Neural cell (in vitro differentiated cells): ENCODE results near the gene MN1. TPM values are rescaled to one million over a fixed set of nuclear protein-coding genes. Genes with fewer than 3 reads are reported as not detected.

Experiments
- H2AFZ ChIP-seq: fragments of 200-600, 300-800 bp; sonication (generic), shearing (Covaris generic); 2 replicates; pipeline ENCODE4 v1.6.0; 2014; ENCODE audit warnings: low read depth, mild to moderate bottlenecking, antibody characterized with exemption, low read length, moderate library complexity
- H3F3A ChIP-seq: fragments of 200-600 bp; shearing (Covaris generic); 2 replicates; pipeline ENCODE4 v1.6.1; 2016; ENCODE audit warnings: mild to moderate bottlenecking, moderate library complexity, mixed read lengths, antibody characterized with exemption, low read length; ENCODE audit not compliant: insufficient read depth, poor library complexity, severe bottlenecking
- H3K27ac ChIP-seq: fragments of 200-600, 300-800 bp; sonication (generic), shearing (Covaris generic); 2 replicates; pipeline ENCODE4 v1.5.1; 2014; ENCODE audit warnings: mild to moderate bottlenecking, low read length, moderate library complexity
- H3K27me3 ChIP-seq: fragments of 300-800, 200-600 bp; sonication (generic), shearing (Covaris generic); 2 replicates; pipeline ENCODE4 v1.6.0; 2014; ENCODE audit warnings: mild to moderate bottlenecking, low read depth, low read length, moderate library complexity; ENCODE audit not compliant: insufficient read depth
- H3K36me3 ChIP-seq: fragments of 300-800, 200-600 bp; sonication (generic), shearing (Covaris generic); 2 replicates; pipeline ENCODE4 v1.5.1; 2014; ENCODE audit warnings: mild to moderate bottlenecking, antibody characterized with exemption, low read length, moderate library complexity; ENCODE audit not compliant: insufficient read depth
- H3K4me2 ChIP-seq: fragments of 300-800, 200-600 bp; sonication (generic), shearing (Covaris generic); 2 replicates; pipeline ENCODE4 v1.6.0; 2014; ENCODE audit warnings: mild to moderate bottlenecking, low read length
- H3K4me3 ChIP-seq: fragments of 300-800, 200-600 bp; sonication (generic), shearing (Covaris generic); 2 replicates; pipeline ENCODE4 v1.5.1; 2014; ENCODE audit warnings: mild to moderate bottlenecking, low read length, moderate library complexity
- H3K79me2 ChIP-seq: fragments of 200-600 bp; shearing (Covaris generic); replicated peaks from 2 replicates; pipeline ENCODE4 v1.6.0; 2014; ENCODE audit warnings: mild to moderate bottlenecking, low read length, moderate library complexity; ENCODE audit not compliant: insufficient read depth
- H3K9ac ChIP-seq: fragments of 300-800, 200-600 bp; sonication (generic), shearing (Covaris generic); 2 replicates; pipeline ENCODE4 v1.6.1; 2016; ENCODE audit warnings: mild to moderate bottlenecking, low read length, mixed read lengths
- H3K9me2 ChIP-seq: fragments of 200-600 bp; shearing (Covaris generic); 2 replicates; pipeline ENCODE4 v1.6.1; 2016; ENCODE audit warnings: mild to moderate bottlenecking, low read length, mixed read lengths; ENCODE audit not compliant: insufficient read depth
- H3K9me3 ChIP-seq: fragments of 200-600, 300-800 bp; sonication (generic), shearing (Covaris generic); 2 replicates; pipeline ENCODE4 v1.6.1; 2016; ENCODE audit warnings: mild to moderate bottlenecking, mixed run types, low read length, moderate library complexity, mixed read lengths
- H4K20me1 ChIP-seq: fragments of 200-600 bp; shearing (Covaris generic); 2 replicates; pipeline ENCODE4 v1.6.1; 2016; ENCODE audit warnings: mild to moderate bottlenecking, mixed run types; ENCODE audit not compliant: insufficient read depth
- EP300 ChIP-seq: fragments of 450-650 bp; conservative IDR thresholded peaks from 2 replicates; pipeline ENCODE4 v1.6.1; 2014; ENCODE audit warnings: antibody characterized with exemption, mild to moderate bottlenecking, moderate library complexity; ENCODE audit not compliant: poor library complexity, severe bottlenecking
- EZH2 ChIP-seq: fragments of 200-600, 300-800 bp; shearing (Covaris generic), sonication (generic); IDR thresholded peaks from 2 replicates; pipeline ENCODE4 v1.6.1; 2014; ENCODE audit warnings: antibody characterized with exemption, low read length, borderline replicate concordance, mild to moderate bottlenecking; ENCODE audit not compliant: insufficient read depth, poor library complexity, severe bottlenecking
- MXI1 ChIP-seq: fragments of 450-650 bp; conservative IDR thresholded peaks from 2 replicates; pipeline ENCODE4 v1.6.1; 2014; ENCODE audit warnings: antibody characterized with exemption, mild to moderate bottlenecking; ENCODE audit not compliant: poor library complexity, severe bottlenecking
- POLR2AphosphoS5 ChIP-seq: IDR thresholded peaks from 2 replicates; pipeline ENCODE4 v1.6.1; 2012
- RAD21 ChIP-seq: fragments of 450-650 bp; conservative IDR thresholded peaks from 2 replicates; pipeline ENCODE4 v1.6.1; 2014; ENCODE audit warnings: antibody characterized with exemption, mild to moderate bottlenecking, moderate library complexity
- SMC3 ChIP-seq: fragments of 450-650 bp; conservative IDR thresholded peaks from 2 replicates; pipeline ENCODE4 v1.6.1; 2014; ENCODE audit warnings: antibody characterized with exemption, mild to moderate bottlenecking, moderate library complexity; ENCODE audit not compliant: poor library complexity
- TAF1 ChIP-seq: IDR thresholded peaks from 2 replicates; pipeline ENCODE4 v1.6.1; 2012; ENCODE audit warnings: low read depth
- polyA plus RNA-seq: library from polyadenylated mRNA; depleted of rRNA; stranded (reverse); fragments of >200 nt; gene quantifications from 2 replicates; pipeline ENCODE4 v1.2.3, GENCODE V29; 2014
- TF ChIP-seq, protein P1 (sequence below): fragments of 450-650 bp; IDR thresholded peaks from 2 replicates; pipeline ENCODE4 v1.5.1; 2014; ENCODE audit warnings: antibody characterized with exemption, mild to moderate bottlenecking, moderate library complexity; ENCODE audit not compliant: poor library complexity, severe bottlenecking
- TF ChIP-seq, protein P2 (sequence below): IDR thresholded peaks from 2 replicates; pipeline ENCODE4 v1.6.1; 2012; ENCODE audit warnings: borderline replicate concordance

The MN1 gene
- polyA plus RNA-seq, 1 donor from 2014 or later, result 7.3 TPM

DNA sequence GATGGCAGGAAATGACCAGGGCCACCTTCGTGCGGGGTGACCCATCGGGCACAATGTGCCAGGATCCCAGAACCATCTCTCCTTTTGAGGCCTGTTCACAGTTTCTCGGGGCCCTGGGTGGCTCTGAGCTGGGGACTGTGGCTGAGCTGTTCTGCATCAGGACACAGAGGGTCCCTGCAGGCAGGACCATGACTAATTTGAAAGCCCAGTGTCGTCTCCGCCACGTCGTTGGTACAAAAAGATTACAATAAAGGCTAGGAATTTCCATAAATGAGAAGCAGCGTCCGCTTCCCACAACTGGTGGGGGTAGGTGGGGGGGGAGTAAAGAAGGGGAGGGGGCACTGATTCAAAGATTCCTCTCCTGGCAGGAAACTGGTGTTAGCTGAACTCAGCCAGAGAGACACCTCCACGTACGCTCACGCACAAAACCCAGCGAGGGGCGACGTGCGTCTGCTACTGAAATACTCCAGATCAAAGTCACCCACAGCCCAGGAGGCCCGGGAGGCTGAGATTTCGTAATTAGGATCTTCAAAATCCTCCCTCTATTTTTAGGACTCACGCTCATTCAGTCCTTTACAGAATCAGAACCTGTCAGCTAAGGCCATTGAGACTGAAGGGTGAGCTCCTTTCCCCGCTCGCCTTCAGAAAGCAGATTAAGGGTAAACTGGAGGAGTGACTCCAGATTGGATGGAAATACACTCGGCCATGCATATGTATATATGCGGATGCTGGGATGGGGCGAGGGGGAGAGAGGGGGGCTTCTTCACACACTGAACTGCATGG is 11.0 kb downstream of the MN1 start:
- H3K27ac ChIP-seq, result peak overlapping the region; percentile 59

DNA sequence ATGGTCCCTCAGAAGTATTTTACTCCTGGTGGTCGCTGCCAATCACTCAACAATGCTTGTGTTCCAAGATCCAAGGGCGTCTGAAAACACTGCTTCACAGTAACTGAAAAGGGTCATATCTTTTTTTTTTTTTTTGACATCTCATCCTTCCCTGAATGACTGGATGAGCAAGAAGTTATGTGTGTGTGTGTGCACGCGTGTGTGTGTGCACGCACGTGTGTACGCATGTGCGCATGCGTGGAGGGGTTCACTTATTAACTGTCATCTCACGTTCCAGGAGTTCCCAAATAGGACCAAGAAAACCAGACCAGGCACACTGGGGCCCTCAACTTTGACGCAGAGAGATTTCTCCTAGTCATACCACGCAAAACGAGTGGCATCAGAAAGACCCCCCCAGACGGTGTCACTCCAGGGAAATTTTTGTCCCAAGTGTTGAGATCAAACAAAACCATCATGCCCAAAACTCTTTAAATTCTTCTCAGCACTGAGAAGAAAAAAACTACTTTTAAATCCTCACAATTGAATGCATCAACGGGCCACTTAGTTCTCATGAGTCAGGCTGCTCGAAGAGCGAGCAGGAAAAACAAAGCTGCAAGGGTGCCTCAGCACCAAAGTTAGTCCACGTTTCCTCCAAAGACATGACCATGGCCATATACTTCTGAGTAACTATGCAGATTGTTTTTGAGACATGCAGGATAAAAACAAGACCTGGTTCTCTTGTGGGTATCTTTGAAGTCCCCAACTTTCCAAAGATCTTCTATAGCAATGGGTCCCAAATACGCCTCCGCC is 12.9 kb downstream of the MN1 start:
- Histone ChIP-seq H3K36me3 (no peaks in the 10 kb centered on the region), H3K9ac (no peak overlapping the region), H3K27me3 (no peaks in the 10 kb centered on the region), H3K27ac (no peak overlapping the region), H3K4me2 (no peak overlapping the region), H2AFZ (no peak overlapping the region), H3K4me3 (no peak overlapping the region), H3K79me2 (peaks cover 97% of the 10 kb centered on the region), H3K9me3 (no peaks in the 10 kb centered on the region), H4K20me1 (peaks cover 10% of the 10 kb centered on the region), H3K9me2 (no peaks in the 10 kb centered on the region), H3F3A (peaks cover 3% of the 10 kb centered on the region)
- TF ChIP-seq MXI1 (no peak), TAF1 (no peak), EP300 (no peak), EZH2 (no peak), RAD21 (no peak)
- TF ChIP-seq, protein P1, sequence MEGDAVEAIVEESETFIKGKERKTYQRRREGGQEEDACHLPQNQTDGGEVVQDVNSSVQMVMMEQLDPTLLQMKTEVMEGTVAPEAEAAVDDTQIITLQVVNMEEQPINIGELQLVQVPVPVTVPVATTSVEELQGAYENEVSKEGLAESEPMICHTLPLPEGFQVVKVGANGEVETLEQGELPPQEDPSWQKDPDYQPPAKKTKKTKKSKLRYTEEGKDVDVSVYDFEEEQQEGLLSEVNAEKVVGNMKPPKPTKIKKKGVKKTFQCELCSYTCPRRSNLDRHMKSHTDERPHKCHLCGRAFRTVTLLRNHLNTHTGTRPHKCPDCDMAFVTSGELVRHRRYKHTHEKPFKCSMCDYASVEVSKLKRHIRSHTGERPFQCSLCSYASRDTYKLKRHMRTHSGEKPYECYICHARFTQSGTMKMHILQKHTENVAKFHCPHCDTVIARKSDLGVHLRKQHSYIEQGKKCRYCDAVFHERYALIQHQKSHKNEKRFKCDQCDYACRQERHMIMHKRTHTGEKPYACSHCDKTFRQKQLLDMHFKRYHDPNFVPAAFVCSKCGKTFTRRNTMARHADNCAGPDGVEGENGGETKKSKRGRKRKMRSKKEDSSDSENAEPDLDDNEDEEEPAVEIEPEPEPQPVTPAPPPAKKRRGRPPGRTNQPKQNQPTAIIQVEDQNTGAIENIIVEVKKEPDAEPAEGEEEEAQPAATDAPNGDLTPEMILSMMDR, result no peak
- TF ChIP-seq, protein P2, sequence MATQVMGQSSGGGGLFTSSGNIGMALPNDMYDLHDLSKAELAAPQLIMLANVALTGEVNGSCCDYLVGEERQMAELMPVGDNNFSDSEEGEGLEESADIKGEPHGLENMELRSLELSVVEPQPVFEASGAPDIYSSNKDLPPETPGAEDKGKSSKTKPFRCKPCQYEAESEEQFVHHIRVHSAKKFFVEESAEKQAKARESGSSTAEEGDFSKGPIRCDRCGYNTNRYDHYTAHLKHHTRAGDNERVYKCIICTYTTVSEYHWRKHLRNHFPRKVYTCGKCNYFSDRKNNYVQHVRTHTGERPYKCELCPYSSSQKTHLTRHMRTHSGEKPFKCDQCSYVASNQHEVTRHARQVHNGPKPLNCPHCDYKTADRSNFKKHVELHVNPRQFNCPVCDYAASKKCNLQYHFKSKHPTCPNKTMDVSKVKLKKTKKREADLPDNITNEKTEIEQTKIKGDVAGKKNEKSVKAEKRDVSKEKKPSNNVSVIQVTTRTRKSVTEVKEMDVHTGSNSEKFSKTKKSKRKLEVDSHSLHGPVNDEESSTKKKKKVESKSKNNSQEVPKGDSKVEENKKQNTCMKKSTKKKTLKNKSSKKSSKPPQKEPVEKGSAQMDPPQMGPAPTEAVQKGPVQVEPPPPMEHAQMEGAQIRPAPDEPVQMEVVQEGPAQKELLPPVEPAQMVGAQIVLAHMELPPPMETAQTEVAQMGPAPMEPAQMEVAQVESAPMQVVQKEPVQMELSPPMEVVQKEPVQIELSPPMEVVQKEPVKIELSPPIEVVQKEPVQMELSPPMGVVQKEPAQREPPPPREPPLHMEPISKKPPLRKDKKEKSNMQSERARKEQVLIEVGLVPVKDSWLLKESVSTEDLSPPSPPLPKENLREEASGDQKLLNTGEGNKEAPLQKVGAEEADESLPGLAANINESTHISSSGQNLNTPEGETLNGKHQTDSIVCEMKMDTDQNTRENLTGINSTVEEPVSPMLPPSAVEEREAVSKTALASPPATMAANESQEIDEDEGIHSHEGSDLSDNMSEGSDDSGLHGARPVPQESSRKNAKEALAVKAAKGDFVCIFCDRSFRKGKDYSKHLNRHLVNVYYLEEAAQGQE, result no peak

More for the DNA sequence above, 11.0 kb downstream of the MN1 start:
- peak overlapping the region; percentile 66 for H3K4me2 ChIP-seq
- H3K9me3 ChIP-seq, result no peaks in the 10 kb centered on the region
- peaks cover 3% of the 10 kb centered on the region for H4K20me1 ChIP-seq
- H2AFZ ChIP-seq, result no peak overlapping the region
- H3K79me2 ChIP-seq, result peaks cover 97% of the 10 kb centered on the region
- TF ChIP-seq SMC3 (no peak), EP300 (no peak), EZH2 (no peak), RAD21 (no peak), TAF1 (no peak), POLR2AphosphoS5 (no peak), MXI1 (no peak)
- TF ChIP-seq, protein P1, result no peak
- TF ChIP-seq, protein P2, result no peak
- H3K9ac ChIP-seq, result peak overlapping the region; percentile 53
- no peaks in the 10 kb centered on the region for H3K27me3 ChIP-seq
- no peaks in the 10 kb centered on the region for H3K9me2 ChIP-seq
- no peaks in the 10 kb centered on the region for H3K36me3 ChIP-seq
- H3F3A ChIP-seq, result peaks cover 3% of the 10 kb centered on the region
- H3K4me3 ChIP-seq, result peak overlapping the region; percentile 63
